GM12892 (cell line): ENCODE measurements around the gene ARVCF.

ENCODE experiments used
- POLR2A ChIP-seq: IDR thresholded peaks from 2 replicates; pipeline ENCODE4 v1.6.1; 2011; ENCODE audit warnings: low read depth, low read length, control low read depth
- POLR2AphosphoS5 ChIP-seq: IDR thresholded peaks from 2 replicates; pipeline ENCODE4 v1.6.1; 2011; ENCODE audit warnings: low read depth, low read length, control low read depth

DNA sequence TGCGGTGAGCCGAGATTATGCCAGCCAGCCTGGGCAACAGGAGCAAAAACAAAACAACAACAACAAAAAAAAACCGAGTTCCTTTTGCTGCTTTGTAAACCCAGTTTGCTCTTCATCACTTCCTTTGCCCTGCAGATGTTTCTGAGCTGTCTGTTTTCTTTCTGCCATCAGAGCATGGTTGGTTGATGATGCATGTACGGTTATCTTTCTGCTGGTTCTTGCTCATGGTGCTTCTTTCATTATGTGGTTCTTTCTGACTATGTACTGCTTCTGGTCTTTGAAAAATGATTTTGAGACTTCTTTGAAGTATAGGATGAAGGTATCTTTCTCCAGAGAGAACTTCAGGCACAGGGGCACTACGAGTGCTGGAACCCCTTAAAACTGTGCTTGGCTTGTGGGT is 17.5 kb upstream of the ARVCF start:
- no peak for TF ChIP-seq POLR2A
- no peak for TF ChIP-seq POLR2AphosphoS5
